ENCODE measurements around the gene NR1H4. TPM values are rescaled to one million over a fixed set of nuclear protein-coding genes. Genes with fewer than 3 reads are reported as not detected.

The NR1H4 gene
- total RNA-seq, 1 donor from 2014 or later = not detected

DNA sequence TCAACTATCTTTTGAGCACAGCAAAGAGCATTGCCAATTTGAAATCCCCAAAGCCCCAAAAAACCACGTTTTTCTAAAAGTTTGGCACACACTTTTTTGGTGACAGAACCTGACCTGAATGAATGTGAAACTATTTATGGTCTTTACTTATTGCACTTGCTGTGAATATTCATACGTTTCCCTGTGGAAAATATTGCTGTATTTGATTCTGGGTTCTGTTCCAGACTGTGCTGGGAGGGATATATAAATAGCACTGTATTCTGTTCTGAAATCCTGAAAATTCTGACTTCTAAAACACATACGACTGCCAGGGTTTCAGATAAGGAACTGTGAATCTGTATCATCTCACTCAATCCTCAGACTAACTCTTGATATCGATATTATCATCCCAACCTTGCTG is 35.1 kb downstream of the NR1H4 start:
- Mint-ChIP-seq H3K36me3 (ENCODE audit: low read depth) (no peaks in the 10 kb centered on the region), H3K9me3 (no peaks in the 10 kb centered on the region), H3K27me3 (no peaks in the 10 kb centered on the region), H3K4me3 (no peak overlapping the region), H3K27ac (no peak overlapping the region), H3K4me1 (no peaks in the 10 kb centered on the region)
- intact Hi-C loops (cut with micrococcal nuclease) = no loop called here
- no peak for DNase-seq

DNA sequence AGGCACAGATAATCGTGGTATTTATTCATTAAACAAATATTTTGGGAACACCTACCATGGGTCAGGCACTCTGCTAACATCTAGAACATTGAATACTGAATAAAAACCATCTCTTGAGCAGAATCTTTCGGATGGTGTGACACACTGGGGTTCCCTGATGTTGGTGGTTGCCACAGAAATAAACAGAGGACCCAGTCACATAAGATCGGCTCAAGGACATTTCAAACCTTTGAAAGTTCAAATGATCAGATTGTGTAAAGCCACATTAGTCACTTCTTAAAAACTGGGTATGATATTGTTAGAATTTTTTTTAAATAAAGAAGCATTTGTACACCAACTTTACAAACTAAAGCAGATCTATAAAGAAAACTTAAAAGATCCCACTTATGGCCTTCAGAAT is 39.0 kb downstream of the NR1H4 start:
- Mint-ChIP-seq H3K4me1 (no peaks in the 10 kb centered on the region), H3K4me3 (no peak overlapping the region), H3K27me3 (no peaks in the 10 kb centered on the region), H3K36me3 (ENCODE audit: low read depth) (no peaks in the 10 kb centered on the region), H3K27ac (no peak overlapping the region), H3K9me3 (peaks cover 5% of the 10 kb centered on the region)
- no peak for DNase-seq
- intact Hi-C loops (cut with micrococcal nuclease) = no loop called here

DNA sequence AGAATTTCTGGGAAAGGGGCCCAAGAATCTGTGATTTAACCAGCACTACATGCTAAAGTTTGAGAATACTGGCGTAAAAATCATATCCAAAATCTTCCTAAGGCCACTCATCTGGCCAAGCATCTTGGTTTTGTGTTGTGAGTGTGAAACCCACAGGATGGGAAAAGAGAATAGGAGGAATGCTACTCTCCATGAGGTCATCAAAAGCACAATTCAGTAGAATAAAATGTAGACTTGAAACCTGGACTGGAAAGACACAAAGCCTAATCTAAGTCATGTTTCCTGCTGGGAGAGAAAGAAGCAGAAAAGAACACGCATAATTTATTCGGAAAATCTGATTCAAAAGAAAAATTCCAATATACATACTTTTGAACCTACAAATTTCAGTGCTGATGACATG is 42.3 kb downstream of the NR1H4 start:
- Mint-ChIP-seq H3K4me1 (no peaks in the 10 kb centered on the region), H3K27me3 (no peaks in the 10 kb centered on the region), H3K27ac (no peak overlapping the region), H3K9me3 (peaks cover 5% of the 10 kb centered on the region), H3K4me3 (no peak overlapping the region), H3K36me3 (ENCODE audit: low read depth) (no peaks in the 10 kb centered on the region)
- intact Hi-C loops (cut with micrococcal nuclease) = no loop called here
- no peak for DNase-seq

- no peaks in the 10 kb centered on the region for H3K4me1 Mint-ChIP-seq
- H3K27ac Mint-ChIP-seq = no peak overlapping the region
- peaks cover 5% of the 10 kb centered on the region for H3K9me3 Mint-ChIP-seq
- no peaks in the 10 kb centered on the region for H3K27me3 Mint-ChIP-seq
- no peak for DNase-seq
- H3K36me3 Mint-ChIP-seq (ENCODE audit: low read depth) = no peaks in the 10 kb centered on the region
- intact Hi-C loops (cut with micrococcal nuclease) = no loop called here
- no peak overlapping the region for H3K4me3 Mint-ChIP-seq
These were observed 44.7 kb downstream of the NR1H4 start for GRCh38 chr12:100518376-100518775.

DNA sequence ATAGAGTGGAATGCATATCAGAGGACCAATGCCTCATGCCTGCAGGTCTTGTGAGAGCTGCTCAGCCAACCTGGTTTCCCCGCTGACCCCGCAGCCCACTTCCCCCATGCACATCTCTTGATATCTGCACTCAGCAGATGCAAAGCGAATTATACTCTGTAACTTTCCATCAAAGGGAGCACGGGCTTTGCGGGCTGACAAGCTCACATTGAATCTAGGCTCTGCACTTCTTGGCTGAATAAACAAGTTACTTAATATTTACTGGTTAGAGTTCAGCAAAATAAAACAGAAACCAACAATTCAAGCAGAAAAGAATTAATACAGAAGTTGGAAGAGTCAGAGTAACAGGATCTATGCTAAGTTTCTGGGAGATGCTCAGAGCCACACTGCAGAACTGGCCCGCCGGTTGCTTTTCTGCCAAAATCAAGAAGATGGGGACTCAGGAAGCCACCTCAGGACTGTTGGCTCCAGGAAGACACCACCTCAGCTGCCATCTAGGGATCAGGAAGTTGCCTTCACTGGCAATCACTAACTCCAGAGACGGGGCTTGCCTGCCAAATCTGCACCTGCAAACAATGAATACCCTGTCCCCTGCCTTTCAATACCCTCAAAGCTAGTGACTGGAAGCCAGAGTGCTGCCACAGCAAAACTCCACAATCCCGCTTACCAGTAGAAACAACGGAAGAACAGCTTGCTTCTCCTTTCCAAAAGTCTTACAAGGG is 46.5 kb downstream of the NR1H4 start:
- intact Hi-C loops (cut with micrococcal nuclease) = no loop called here
- DNase-seq = no peak
- H3K27ac Mint-ChIP-seq = no peak overlapping the region
- H3K4me3 Mint-ChIP-seq = no peak overlapping the region
- H3K36me3 Mint-ChIP-seq (ENCODE audit: low read depth) = no peaks in the 10 kb centered on the region
- peaks cover 5% of the 10 kb centered on the region for H3K9me3 Mint-ChIP-seq
- H3K27me3 Mint-ChIP-seq = no peaks in the 10 kb centered on the region
- H3K4me1 Mint-ChIP-seq = no peaks in the 10 kb centered on the region

DNA sequence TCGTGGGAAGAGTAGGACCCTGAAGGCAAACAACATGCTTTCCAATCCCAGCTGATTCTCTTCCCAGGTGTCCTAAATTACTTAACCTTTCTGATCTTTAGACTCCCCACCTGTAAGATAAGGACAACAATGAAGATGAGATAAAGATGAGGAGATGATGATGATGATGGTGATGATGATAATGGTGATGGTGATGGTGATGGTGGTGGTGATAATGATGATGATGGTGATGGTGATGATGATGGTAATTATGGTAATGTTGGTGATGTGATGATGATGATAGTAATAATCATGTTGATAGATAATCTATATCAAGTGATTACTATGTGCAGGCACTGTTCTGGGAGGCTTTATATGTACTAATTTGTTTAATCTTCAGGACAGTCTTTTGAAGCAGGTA is 48.3 kb downstream of the NR1H4 start:
- Mint-ChIP-seq H3K4me3 (no peak overlapping the region), H3K4me1 (no peaks in the 10 kb centered on the region), H3K27ac (no peak overlapping the region), H3K27me3 (no peaks in the 10 kb centered on the region), H3K36me3 (ENCODE audit: low read depth) (no peaks in the 10 kb centered on the region), H3K9me3 (peaks cover 3% of the 10 kb centered on the region)
- DNase-seq = no peak
- intact Hi-C loops (cut with micrococcal nuclease) = no loop called here

GRCh38 chr12:100528034-100528433 is 54.4 kb downstream of the NR1H4 start:
- H3K9me3 Mint-ChIP-seq = no peaks in the 10 kb centered on the region
- DNase-seq = no peak
- no peak overlapping the region for H3K27ac Mint-ChIP-seq
- H3K36me3 Mint-ChIP-seq (ENCODE audit: low read depth) = no peaks in the 10 kb centered on the region
- intact Hi-C loops (cut with micrococcal nuclease) = no loop called here
- H3K4me3 Mint-ChIP-seq = no peak overlapping the region
- H3K27me3 Mint-ChIP-seq = no peaks in the 10 kb centered on the region
- no peaks in the 10 kb centered on the region for H3K4me1 Mint-ChIP-seq

DNA sequence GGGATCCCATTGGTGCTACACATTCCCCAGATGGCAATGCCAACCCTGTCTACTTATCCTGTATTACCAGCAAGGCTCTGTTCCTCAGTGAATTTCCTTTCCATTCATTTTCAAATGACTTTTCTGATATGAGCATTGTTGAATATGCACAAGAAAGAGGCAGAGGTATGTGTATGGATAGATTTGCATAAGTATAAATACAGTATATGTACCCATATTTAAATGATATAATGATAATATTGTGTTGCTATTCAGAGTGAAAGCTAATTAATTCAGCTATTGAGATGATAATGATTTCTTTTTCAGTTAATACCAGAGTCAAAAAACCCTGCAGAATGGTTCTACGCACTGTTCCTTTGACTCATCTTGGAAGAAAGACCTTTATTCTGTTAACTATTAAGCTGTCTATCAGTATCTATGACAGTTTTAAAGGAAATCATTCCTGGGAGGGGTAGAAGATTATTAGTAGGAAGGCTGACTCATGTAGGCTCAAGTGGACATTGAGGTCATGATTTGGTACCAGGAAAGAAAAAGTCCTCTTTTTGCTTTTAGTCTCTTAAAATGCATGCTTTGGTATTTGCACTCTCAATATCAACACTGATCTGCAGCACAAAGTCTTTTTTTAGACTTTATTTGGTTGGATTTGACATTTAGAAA is 54.9 kb downstream of the NR1H4 start:
- Mint-ChIP-seq H3K27me3 (no peaks in the 10 kb centered on the region), H3K36me3 (ENCODE audit: low read depth) (no peaks in the 10 kb centered on the region), H3K4me3 (no peak overlapping the region), H3K27ac (no peak overlapping the region), H3K9me3 (no peaks in the 10 kb centered on the region), H3K4me1 (no peaks in the 10 kb centered on the region)
- intact Hi-C loops (cut with micrococcal nuclease) = no loop called here
- no peak for DNase-seq

DNA sequence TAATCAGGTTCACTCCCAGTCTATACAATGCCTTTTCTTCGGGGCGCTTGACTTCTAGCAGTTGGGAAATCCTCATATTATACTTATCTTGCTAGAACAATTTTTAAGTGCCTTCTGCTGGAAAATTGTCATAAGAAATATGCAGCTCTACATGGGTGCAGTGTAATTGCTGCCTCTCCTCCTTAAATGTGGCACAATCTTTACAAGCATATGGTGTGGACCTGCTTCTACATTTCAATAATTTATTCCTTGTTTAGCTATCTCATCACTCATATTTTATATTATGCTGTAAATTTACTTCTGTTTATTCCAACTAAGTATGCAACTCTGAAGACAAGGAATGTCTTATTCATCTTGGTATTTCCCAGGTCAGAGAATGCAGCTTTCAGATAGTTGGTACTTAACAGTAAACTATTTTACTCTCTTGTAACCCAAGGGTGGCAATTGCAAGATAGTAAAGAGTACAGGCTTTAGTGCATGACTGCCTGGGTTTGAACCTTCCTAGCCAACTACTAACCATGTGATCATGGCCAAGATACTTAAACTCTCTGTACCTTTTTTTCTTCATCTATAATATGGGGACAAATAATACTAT is 56.2 kb downstream of the NR1H4 start:
- no peak overlapping the region for H3K4me3 Mint-ChIP-seq
- intact Hi-C loops (cut with micrococcal nuclease) = no loop called here
- H3K27me3 Mint-ChIP-seq = no peaks in the 10 kb centered on the region
- no peaks in the 10 kb centered on the region for H3K36me3 Mint-ChIP-seq (ENCODE audit: low read depth)
- no peaks in the 10 kb centered on the region for H3K9me3 Mint-ChIP-seq
- DNase-seq = no peak
- H3K4me1 Mint-ChIP-seq = no peaks in the 10 kb centered on the region
- H3K27ac Mint-ChIP-seq = no peak overlapping the region

GRCh38 chr12:100533376-100533775 is 59.7 kb downstream of the NR1H4 start:
- Mint-ChIP-seq H3K4me1 (no peaks in the 10 kb centered on the region), H3K9me3 (peaks cover 4% of the 10 kb centered on the region), H3K27ac (no peak overlapping the region), H3K27me3 (no peaks in the 10 kb centered on the region), H3K36me3 (ENCODE audit: low read depth) (no peaks in the 10 kb centered on the region), H3K4me3 (no peak overlapping the region)
- no peak for DNase-seq
- intact Hi-C loops (cut with micrococcal nuclease) = no loop called here

- H3K27ac Mint-ChIP-seq = no peak overlapping the region
- intact Hi-C loops (cut with micrococcal nuclease) = no loop called here
- H3K9me3 Mint-ChIP-seq = peaks cover 4% of the 10 kb centered on the region
- no peaks in the 10 kb centered on the region for H3K27me3 Mint-ChIP-seq
- H3K4me1 Mint-ChIP-seq = no peaks in the 10 kb centered on the region
- no peak overlapping the region for H3K4me3 Mint-ChIP-seq
- no peak for DNase-seq
- no peaks in the 10 kb centered on the region for H3K36me3 Mint-ChIP-seq (ENCODE audit: low read depth)
These were observed 61.1 kb downstream of the NR1H4 start for GRCh38 chr12:100534625-100535227.

DNA sequence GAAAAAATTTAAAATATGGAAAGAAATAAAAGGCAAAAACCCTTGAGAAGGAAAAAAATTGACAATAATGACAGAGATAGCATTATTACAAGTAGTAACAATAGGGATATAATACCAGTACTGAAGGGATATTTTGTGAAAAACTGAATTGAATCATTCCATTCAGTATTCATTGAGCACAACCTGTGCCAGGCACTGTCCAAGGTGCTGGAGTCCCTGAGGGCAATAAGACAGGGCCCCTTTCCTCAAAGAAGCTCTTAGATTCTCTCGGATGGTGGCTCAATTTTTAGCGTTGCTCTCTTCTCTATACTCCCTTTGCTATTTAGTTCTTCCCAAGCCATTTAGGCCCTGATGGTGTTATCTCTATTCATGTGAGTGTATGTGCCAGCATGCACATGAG is 65.5 kb downstream of the NR1H4 start:
- Mint-ChIP-seq H3K27ac (no peak overlapping the region), H3K4me1 (no peaks in the 10 kb centered on the region), H3K36me3 (ENCODE audit: low read depth) (no peaks in the 10 kb centered on the region), H3K9me3 (peaks cover 4% of the 10 kb centered on the region), H3K27me3 (no peaks in the 10 kb centered on the region), H3K4me3 (no peak overlapping the region)
- intact Hi-C loops (cut with micrococcal nuclease) = no loop called here
- DNase-seq = peak; percentile 70

GRCh38 chr12:100544165-100544564 is 70.5 kb downstream of the NR1H4 start:
- Mint-ChIP-seq H3K27me3 (no peaks in the 10 kb centered on the region), H3K36me3 (ENCODE audit: low read depth) (no peaks in the 10 kb centered on the region), H3K27ac (no peak overlapping the region), H3K4me3 (no peak overlapping the region), H3K9me3 (no peaks in the 10 kb centered on the region), H3K4me1 (no peaks in the 10 kb centered on the region)
- DNase-seq = no peak
- intact Hi-C loops (cut with micrococcal nuclease) = no loop called here

GRCh38 chr12:100545092-100545491 is 71.4 kb downstream of the NR1H4 start:
- Mint-ChIP-seq H3K4me3 (no peak overlapping the region), H3K9me3 (no peaks in the 10 kb centered on the region), H3K27ac (no peak overlapping the region), H3K27me3 (no peaks in the 10 kb centered on the region), H3K36me3 (ENCODE audit: low read depth) (no peaks in the 10 kb centered on the region), H3K4me1 (no peaks in the 10 kb centered on the region)
- intact Hi-C loops (cut with micrococcal nuclease) = no loop called here
- DNase-seq = no peak
